ENCODE results near the gene ZNF829.

Gene ZNF829

GRCh38 chr19:36931684-36932083 lies 15.6 kb upstream of the ZNF829 start:
- TF ChIP-seq CTCF (IDR thresholded peaks at IDR 0.05; ENCODE audit: low read depth, low read length): no peak
- Histone ChIP-seq H3K36me3 (no peaks in the 10 kb centered on the region), H3K4me1 (no peaks in the 10 kb centered on the region), H3K27me3 (no peaks in the 10 kb centered on the region), H3K4me3 (ENCODE audit: low read depth, low read length) (no peak overlapping the region), H3K9me3 (no peaks in the 10 kb centered on the region)
- DNase-seq: no peak

- DNase-seq: no peak
- H3K27me3 ChIP-seq: no peaks in the 10 kb centered on the region
- TF ChIP-seq CTCF (IDR thresholded peaks at IDR 0.05; ENCODE audit: low read depth, low read length): no peak
- no peak overlapping the region for H3K4me3 ChIP-seq (ENCODE audit: low read depth, low read length)
- H3K4me1 ChIP-seq: no peaks in the 10 kb centered on the region
- peaks cover 3% of the 10 kb centered on the region; the same call in 1 of the 2 replicates for H3K36me3 ChIP-seq
- H3K9me3 ChIP-seq: no peaks in the 10 kb centered on the region
These were observed 2.0 kb upstream of the ZNF829 start for GRCh38 chr19:36918090-36918489.

GRCh38 chr19:36916991-36917390 lies 900 bp upstream of the ZNF829 start:
- Histone ChIP-seq H3K27me3 (no peaks in the 10 kb centered on the region), H3K36me3 (peaks cover 6% of the 10 kb centered on the region; the same call in 1 of the 2 replicates), H3K4me1 (no peaks in the 10 kb centered on the region), H3K4me3 (ENCODE audit: low read depth, low read length) (peak overlapping the region; percentile 94), H3K9me3 (no peaks in the 10 kb centered on the region)
- no peak for TF ChIP-seq CTCF (IDR thresholded peaks at IDR 0.05; ENCODE audit: low read depth, low read length)
- no peak for DNase-seq

- no peaks in the 10 kb centered on the region for H3K27me3 ChIP-seq
- H3K4me1 ChIP-seq: no peaks in the 10 kb centered on the region
- H3K4me3 ChIP-seq (ENCODE audit: low read depth, low read length): no peak overlapping the region
- 0 out of 2 replicates have a peak, but pooled peaks cover 5% of the 10 kb centered on the region for H3K9me3 ChIP-seq
- no peak for DNase-seq
- TF ChIP-seq CTCF (IDR thresholded peaks at IDR 0.05; ENCODE audit: low read depth, low read length): no peak
- H3K36me3 ChIP-seq: no peaks in the 10 kb centered on the region; the same call in none of the 2 replicates
These were observed 17.7 kb downstream of the ZNF829 start for GRCh38 chr19:36898422-36898821.

GRCh38 chr19:36894849-36895383 lies 21.2 kb downstream of the ZNF829 start:
- peaks cover 10% of the 10 kb centered on the region for H3K9me3 ChIP-seq
- DNase-seq: no peak
- H3K4me1 ChIP-seq: no peaks in the 10 kb centered on the region
- no peaks in the 10 kb centered on the region for H3K27me3 ChIP-seq
- no peak overlapping the region for H3K4me3 ChIP-seq (ENCODE audit: low read depth, low read length)
- H3K36me3 ChIP-seq: peaks cover 19% of the 10 kb centered on the region
- no peak for TF ChIP-seq CTCF (IDR thresholded peaks at IDR 0.05; ENCODE audit: low read depth, low read length)

- H3K9me3 ChIP-seq: peaks cover 10% of the 10 kb centered on the region
- H3K27me3 ChIP-seq: no peaks in the 10 kb centered on the region
- H3K4me3 ChIP-seq (ENCODE audit: low read depth, low read length): no peak overlapping the region
- no peaks in the 10 kb centered on the region for H3K4me1 ChIP-seq
- peaks cover 20% of the 10 kb centered on the region for H3K36me3 ChIP-seq
- no peak for TF ChIP-seq CTCF (IDR thresholded peaks at IDR 0.05; ENCODE audit: low read depth, low read length)
- DNase-seq: no peak
These were observed 24.2 kb downstream of the ZNF829 start for GRCh38 chr19:36891768-36892357.
